Erythroblast (primary cell): Measurements from ENCODE around the gene TOM1L1.

ENCODE experiments used
- GATA1 ChIP-seq: IDR thresholded peaks from 2 replicates; pipeline ENCODE4 v1.6.1; 2011; ENCODE audit warnings: low read depth, mild to moderate bottlenecking, control low read depth, low read length, moderate library complexity
- POLR2A ChIP-seq: IDR thresholded peaks from 2 replicates; pipeline ENCODE4 v1.6.1; 2011; ENCODE audit warnings: mild to moderate bottlenecking, low read length

- TF ChIP-seq POLR2A (no peak), GATA1 (no peak)
These were observed 79.7 kb downstream of the TOM1L1 start for GRCh38 chr17:54980375-54980774.
